IMR-90 (cell line): ENCODE measurements around the gene STXBP4. TPM values are rescaled to one million over a fixed set of nuclear protein-coding genes. Genes with fewer than 3 reads are reported as not detected.

Source experiments
- ATAC-seq: fragments of 200-7000 bp; cut with Tn5 transposase; 2 replicates; pipeline ENCODE4 v1.9.1; 2020; ENCODE audit warnings: low read depth, mild to moderate bottlenecking, moderate library complexity
- BruUV-seq: library from RNA; stranded (reverse); fragments of 400-500 nt; replicated peaks from 2 replicates; lab custom pipeline; 2021; lab: Mats Ljungman, UMichigan
- CTCF ChIA-PET: fragments of 300-600 bp; formaldehyde crosslinking; extraction: SDS; loops from one replicate; lab custom pipeline; 2021; ENCODE audit warnings: antibody characterized with exemption; lab: Yijun Ruan, JAX
- POLR2A ChIA-PET: fragments of 300-600 bp; sonication (Branson Sonifier 250); formaldehyde crosslinking; loops from one replicate; lab custom pipeline; 2022; ENCODE audit warnings: antibody characterized with exemption; ENCODE audit not compliant: unreplicated experiment; lab: Charles Lee
- DNase-seq: peaks from one replicate; pipeline ENCODE4 v3.0.0; 2013
- H2AFZ ChIP-seq: replicated peaks from 2 replicates; pipeline ENCODE3; 2013; ENCODE audit warnings: low read length, mild to moderate bottlenecking; ENCODE audit not compliant: poor library complexity
- H2AK5ac ChIP-seq: 2 replicates; pipeline ENCODE4 v1.6.1; 2013; ENCODE audit warnings: low read depth, low read length, inconsistent platforms
- H2AK9ac ChIP-seq: replicated peaks from 2 replicates; pipeline ENCODE3; 2013; ENCODE audit warnings: mild to moderate bottlenecking, low read depth, low read length, moderate library complexity; ENCODE audit not compliant: poor library complexity
- H2BK120ac ChIP-seq: 2 replicates; pipeline ENCODE4 v1.6.1; 2013; ENCODE audit warnings: low read depth, low read length, inconsistent platforms
- H2BK15ac ChIP-seq: 3 replicates; pipeline ENCODE4 v1.6.1; 2013; ENCODE audit warnings: low read depth, low read length, inconsistent platforms
- H2BK20ac ChIP-seq: 2 replicates; pipeline ENCODE4 v1.6.1; 2013; ENCODE audit warnings: low read depth, mild to moderate bottlenecking, inconsistent platforms, low read length, moderate library complexity
- H2BK5ac ChIP-seq: 2 replicates; pipeline ENCODE4 v1.6.1; 2013; ENCODE audit warnings: mild to moderate bottlenecking, low read depth, low read length, inconsistent platforms; ENCODE audit not compliant: poor library complexity, severe bottlenecking
- H3K14ac ChIP-seq: replicated peaks from 2 replicates; pipeline ENCODE4 v1.6.1; 2013; ENCODE audit warnings: low read depth, low read length, inconsistent platforms
- H3K18ac ChIP-seq: 2 replicates; pipeline ENCODE4 v1.6.1; 2013; ENCODE audit warnings: low read depth, low read length, control low read depth
- H3K23ac ChIP-seq: 2 replicates; pipeline ENCODE4 v1.6.1; 2013; ENCODE audit warnings: low read depth, low read length, inconsistent platforms
- H3K27ac ChIP-seq: 2 replicates; pipeline ENCODE4 v1.5.1; 2013; ENCODE audit warnings: mild to moderate bottlenecking, control low read depth, low read length; ENCODE audit not compliant: insufficient read depth
- H3K27me3 ChIP-seq: 2 replicates; pipeline ENCODE4 v1.6.1; 2013; ENCODE audit warnings: low read length; ENCODE audit not compliant: control insufficient read depth, insufficient read depth
- H3K36me3 ChIP-seq: 2 replicates; pipeline ENCODE4 v1.6.1; 2013; ENCODE audit warnings: low read length, mixed read lengths; ENCODE audit not compliant: control insufficient read depth, insufficient read depth
- H3K4ac ChIP-seq: 2 replicates; pipeline ENCODE4 v1.6.1; 2013; ENCODE audit warnings: low read depth, low read length, inconsistent platforms
- H3K4me1 ChIP-seq: 2 replicates; pipeline ENCODE4 v1.6.1; 2013; ENCODE audit warnings: low read length, mixed read lengths; ENCODE audit not compliant: control insufficient read depth, insufficient read depth
- H3K4me2 ChIP-seq: 2 replicates; pipeline ENCODE4 v1.6.1; 2013; ENCODE audit warnings: low read depth, mild to moderate bottlenecking, control low read depth, low read length, moderate library complexity
- H3K4me3 ChIP-seq: 2 replicates; pipeline ENCODE4 v1.5.1; 2013; ENCODE audit warnings: low read depth, mild to moderate bottlenecking, control low read depth, low read length, moderate library complexity; ENCODE audit not compliant: insufficient read depth
- H3K56ac ChIP-seq: 2 replicates; pipeline ENCODE4 v1.6.1; 2013; ENCODE audit warnings: low read length, inconsistent platforms; ENCODE audit not compliant: insufficient read depth; ENCODE audit errors: extremely low read depth
- H3K79me1 ChIP-seq, 2 experiments: 2 replicates each; pipeline ENCODE4 v1.6.1; 2013; ENCODE audit warnings: low read length in 2 of 2, inconsistent platforms in 1 of 2, low read depth in 1 of 2
- H3K9ac ChIP-seq: 2 replicates; pipeline ENCODE4 v1.6.1; 2013; ENCODE audit warnings: low read depth, low read length, control low read depth
- H3K9me1 ChIP-seq: 2 replicates; pipeline ENCODE4 v1.6.1; 2013; ENCODE audit warnings: low read length, inconsistent platforms; ENCODE audit not compliant: insufficient read depth
- H3K9me3 ChIP-seq: 2 replicates; pipeline ENCODE4 v1.6.1; 2013; ENCODE audit warnings: low read length; ENCODE audit not compliant: control insufficient read depth, insufficient read depth
- H4K20me1 ChIP-seq: 2 replicates; pipeline ENCODE4 v1.6.1; 2013; ENCODE audit warnings: low read length, inconsistent platforms; ENCODE audit not compliant: insufficient read depth
- H4K5ac ChIP-seq: 2 replicates; pipeline ENCODE4 v1.6.1; 2013; ENCODE audit warnings: mild to moderate bottlenecking, low read depth, low read length, control low read depth
- H4K8ac ChIP-seq, 2 experiments: 2 replicates each; pipeline ENCODE4 v1.6.1; 2013; ENCODE audit warnings: low read depth in 2 of 2, low read length in 2 of 2, control low read depth in 1 of 2, inconsistent platforms in 1 of 2
- H4K91ac ChIP-seq: 2 replicates; pipeline ENCODE4 v1.6.1; 2013; ENCODE audit warnings: low read depth, low read length, inconsistent platforms; ENCODE audit not compliant: insufficient read depth
- BHLHE40 ChIP-seq: fragments of 150-350 bp; IDR thresholded peaks from 2 replicates; pipeline ENCODE4 v1.6.1; 2016; ENCODE audit warnings: mild to moderate bottlenecking, low read depth, low read length
- CEBPB ChIP-seq: IDR thresholded peaks from 2 replicates; pipeline ENCODE4 v1.6.1; 2012; ENCODE audit warnings: low read depth, low read length, improper control_type of control experiment
- CHD1 ChIP-seq: IDR thresholded peaks from 2 replicates; pipeline ENCODE4 v1.6.1; 2012; ENCODE audit warnings: low read depth, low read length, improper control_type of control experiment
- ELK1 ChIP-seq: fragments of 150-350 bp; IDR thresholded peaks from 2 replicates; pipeline ENCODE4 v1.6.1; 2016; ENCODE audit warnings: low read depth, mild to moderate bottlenecking, low read length, moderate library complexity, borderline replicate concordance
- MAFK ChIP-seq: IDR thresholded peaks from 2 replicates; pipeline ENCODE4 v1.6.1; 2012; ENCODE audit warnings: low read depth, low read length, improper control_type of control experiment
- MXI1 ChIP-seq: IDR thresholded peaks from 2 replicates; pipeline ENCODE4 v1.6.1; 2012; ENCODE audit warnings: low read depth, mild to moderate bottlenecking, low read length, moderate library complexity, borderline replicate concordance
- POLR2A ChIP-seq: IDR thresholded peaks from 2 replicates; pipeline ENCODE4 v1.6.1; 2012; ENCODE audit warnings: mild to moderate bottlenecking, low read depth, low read length
- USF2 ChIP-seq: fragments of 150-350 bp; IDR thresholded peaks from 2 replicates; pipeline ENCODE4 v1.6.1; 2017; ENCODE audit warnings: mild to moderate bottlenecking, antibody characterized with exemption, low read length, low read depth
- WGBS, 2 experiments: methylation state at CpG; one replicate each; pipeline versions ENCODE4 v1.1.5 to v1.1.7; 2013; ENCODE audit warnings: missing lambda C conversion rate in 2 of 2; ENCODE audit not compliant: insufficient read length in 1 of 2; ENCODE audit errors: extremely low coverage in 2 of 2; 5-methylcytosine and 5-hydroxymethylcytosine counted together
- dilution Hi-C: fragments of 300-500 bp; cut with HindIII; formaldehyde crosslinking; loops from one replicate; pipeline ENCODE4 v1.14.3; 2018; ENCODE audit warnings: low sequenced_read_pairs; ENCODE audit not compliant: unreplicated experiment
- in situ Hi-C: fragments of 300-500 bp; cut with MboI; formaldehyde crosslinking; loops from 3 replicates; pipeline ENCODE4 v1.14.3; 2019; ENCODE audit warnings: low sequenced_read_pairs, inconsistent platforms, mixed read lengths
- intact Hi-C: fragments of 100-400 bp; cut with micrococcal nuclease; formaldehyde crosslinking; loops from 2 replicates; pipeline ENCODE4 v1.10.0; 2022
- polyA plus RNA-seq, 3 experiments: library from polyadenylated mRNA; depleted of rRNA; stranded (reverse); fragments of >200 nt; gene quantifications; 2 replicates each; pipeline ENCODE4 v1.2.3, GENCODE V29; 2012; ENCODE audit warnings: low replicate concordance in 1 of 3
- total RNA-seq: library from RNA; depleted of rRNA; stranded (reverse); fragments of >200 nt; gene quantifications from 2 replicates; pipeline ENCODE4 v1.2.3, GENCODE V29; 2012

Gene STXBP4
- total and polyA plus RNA-seq, 2 of the 4 experiments (the other 2 are of a cell fraction) = 4.1 to 20.4 TPM

- no peak overlapping the region for H2BK120ac ChIP-seq
- ATAC-seq = no peak
- no peak overlapping the region for H3K56ac ChIP-seq
- no peaks in the 10 kb centered on the region for H3K27me3 ChIP-seq
- H4K8ac ChIP-seq = no peak overlapping the region
- no TSS peak for BruUV-seq
- H4K91ac ChIP-seq = no peak overlapping the region
- no peak overlapping the region for H3K9ac ChIP-seq
- in situ Hi-C loops = no loop called here
- no peaks in the 10 kb centered on the region for H3K9me1 ChIP-seq
- H3K18ac ChIP-seq = no peak overlapping the region
- no peak overlapping the region for H2BK15ac ChIP-seq
- intact Hi-C loops = no loop called here
- no peak overlapping the region for H3K27ac ChIP-seq
- POLR2A ChIA-PET = no interaction called here
- TF ChIP-seq CHD1 = no peak
- TF ChIP-seq ELK1 = no peak
- no peak for TF ChIP-seq BHLHE40
- no peak for TF ChIP-seq POLR2A
- TF ChIP-seq MXI1 = no peak
- no peak for TF ChIP-seq CEBPB
- TF ChIP-seq MAFK = no peak
- no peak for TF ChIP-seq USF2
- no peaks in the 10 kb centered on the region for H3K9me3 ChIP-seq
- no peak overlapping the region for H2BK5ac ChIP-seq
- H2AK5ac ChIP-seq = no peak overlapping the region
- no CpG with 5 or more reads among the region's 3 CpGs for WGBS, 2 experiments
- H3K4me3 ChIP-seq = no peak overlapping the region
- H2AFZ ChIP-seq = no peak overlapping the region
- dilution Hi-C loops = no loop called here
- H2AK9ac ChIP-seq = no peak overlapping the region
- no peaks in the 10 kb centered on the region for H3K4me1 ChIP-seq
- no peak overlapping the region for H4K5ac ChIP-seq
- H3K36me3 ChIP-seq = 0 out of 2 replicates have a peak, but pooled peaks cover 4% of the 10 kb centered on the region
- no peak overlapping the region for H3K14ac ChIP-seq
- H2BK20ac ChIP-seq = no peak overlapping the region
- H4K20me1 ChIP-seq = no peaks in the 10 kb centered on the region
- CTCF ChIA-PET = no interaction called here
- no peak for DNase-seq
- no peak overlapping the region for H3K23ac ChIP-seq
- H3K4me2 ChIP-seq = no peak overlapping the region
- H3K79me1 ChIP-seq = no peaks in the 10 kb centered on the region
- H3K4ac ChIP-seq = no peak overlapping the region
These were observed 41.0 kb upstream of the STXBP4 start for GRCh38 chr17:54927525-54927924.
